ENCODE measurements around the gene RELN.
"Not testable (repeated sequence)": the region's sequence is repeated elsewhere in the genome, so short reads cannot be mapped to it uniquely, and the experiment has no call there.

The RELN gene

GRCh38 chr7:103533761-103534160 lies 455.7 kb downstream of the RELN start:
- no peaks in the 10 kb centered on the region for H3K4me1 ChIP-seq (ENCODE audit: control insufficient read depth, insufficient read depth, low read length)
- no peaks in the 10 kb centered on the region for H3K27me3 ChIP-seq (ENCODE audit: control insufficient read depth, insufficient read depth, low read length)
- H3K36me3 ChIP-seq (ENCODE audit: control insufficient read depth, insufficient read depth, low read length): no peaks in the 10 kb centered on the region
- H3K4me3 ChIP-seq (ENCODE audit: low read length): no peak overlapping the region
- no peaks in the 10 kb centered on the region for H3K9me3 ChIP-seq (ENCODE audit: control insufficient read depth, low read length)
- H3K9ac ChIP-seq (ENCODE audit: low read length): no peak overlapping the region

GRCh38 chr7:103532955-103533354 lies 456.5 kb downstream of the RELN start:
- no peaks in the 10 kb centered on the region for H3K36me3 ChIP-seq (ENCODE audit: control insufficient read depth, insufficient read depth, low read length)
- no peaks in the 10 kb centered on the region for H3K4me1 ChIP-seq (ENCODE audit: control insufficient read depth, insufficient read depth, low read length)
- no peak overlapping the region for H3K4me3 ChIP-seq (ENCODE audit: low read length)
- no peaks in the 10 kb centered on the region for H3K9me3 ChIP-seq (ENCODE audit: control insufficient read depth, low read length)
- no peak overlapping the region for H3K9ac ChIP-seq (ENCODE audit: low read length)
- H3K27me3 ChIP-seq (ENCODE audit: control insufficient read depth, insufficient read depth, low read length): no peaks in the 10 kb centered on the region

- no peak overlapping the region for H3K9ac ChIP-seq (ENCODE audit: low read length)
- H3K4me1 ChIP-seq (ENCODE audit: control insufficient read depth, insufficient read depth, low read length): no peaks in the 10 kb centered on the region
- no peak overlapping the region for H3K4me3 ChIP-seq (ENCODE audit: low read length)
- H3K9me3 ChIP-seq (ENCODE audit: control insufficient read depth, low read length): no peaks in the 10 kb centered on the region
- no peaks in the 10 kb centered on the region for H3K27me3 ChIP-seq (ENCODE audit: control insufficient read depth, insufficient read depth, low read length)
- no peaks in the 10 kb centered on the region for H3K36me3 ChIP-seq (ENCODE audit: control insufficient read depth, insufficient read depth, low read length)
Observed at GRCh38 chr7:103528152-103528551, 461.3 kb downstream of the RELN start.

GRCh38 chr7:103525937-103526336 lies 463.5 kb downstream of the RELN start:
- Histone ChIP-seq H3K4me3 (ENCODE audit: low read length) (no peak overlapping the region), H3K4me1 (ENCODE audit: control insufficient read depth, insufficient read depth, low read length) (no peaks in the 10 kb centered on the region), H3K36me3 (ENCODE audit: control insufficient read depth, insufficient read depth, low read length) (no peaks in the 10 kb centered on the region), H3K27me3 (ENCODE audit: control insufficient read depth, insufficient read depth, low read length) (no peaks in the 10 kb centered on the region), H3K9me3 (ENCODE audit: control insufficient read depth, low read length) (no peaks in the 10 kb centered on the region), H3K9ac (ENCODE audit: low read length) (no peak overlapping the region)

- Histone ChIP-seq H3K36me3 (ENCODE audit: control insufficient read depth, insufficient read depth, low read length) (no peaks in the 10 kb centered on the region), H3K9ac (ENCODE audit: low read length) (no peak overlapping the region), H3K4me1 (ENCODE audit: control insufficient read depth, insufficient read depth, low read length) (no peaks in the 10 kb centered on the region), H3K4me3 (ENCODE audit: low read length) (no peak overlapping the region), H3K9me3 (ENCODE audit: control insufficient read depth, low read length) (no peaks in the 10 kb centered on the region), H3K27me3 (ENCODE audit: control insufficient read depth, insufficient read depth, low read length) (no peaks in the 10 kb centered on the region)
Observed at GRCh38 chr7:103524042-103524907, 465.2 kb downstream of the RELN start.

GRCh38 chr7:103521937-103522336 lies 467.5 kb downstream of the RELN start:
- Histone ChIP-seq H3K9ac (ENCODE audit: low read length) (no peak overlapping the region), H3K4me3 (ENCODE audit: low read length) (no peak overlapping the region), H3K9me3 (ENCODE audit: control insufficient read depth, low read length) (no peaks in the 10 kb centered on the region), H3K4me1 (ENCODE audit: control insufficient read depth, insufficient read depth, low read length) (no peaks in the 10 kb centered on the region), H3K27me3 (ENCODE audit: control insufficient read depth, insufficient read depth, low read length) (no peaks in the 10 kb centered on the region), H3K36me3 (ENCODE audit: control insufficient read depth, insufficient read depth, low read length) (no peaks in the 10 kb centered on the region)

GRCh38 chr7:103504505-103505135 lies 484.8 kb downstream of the RELN start:
- Histone ChIP-seq H3K27me3 (ENCODE audit: control insufficient read depth, insufficient read depth, low read length) (no peaks in the 10 kb centered on the region), H3K9me3 (ENCODE audit: control insufficient read depth, low read length) (no peaks in the 10 kb centered on the region), H3K36me3 (ENCODE audit: control insufficient read depth, insufficient read depth, low read length) (no peaks in the 10 kb centered on the region), H3K9ac (ENCODE audit: low read length) (no peak overlapping the region), H3K4me3 (ENCODE audit: low read length) (no peak overlapping the region), H3K4me1 (ENCODE audit: control insufficient read depth, insufficient read depth, low read length) (no peaks in the 10 kb centered on the region)

- H3K4me1 ChIP-seq (ENCODE audit: control insufficient read depth, insufficient read depth, low read length): no peaks in the 10 kb centered on the region
- no peaks in the 10 kb centered on the region for H3K36me3 ChIP-seq (ENCODE audit: control insufficient read depth, insufficient read depth, low read length)
- H3K9ac ChIP-seq (ENCODE audit: low read length): no peak overlapping the region
- no peaks in the 10 kb centered on the region for H3K9me3 ChIP-seq (ENCODE audit: control insufficient read depth, low read length)
- no peak overlapping the region for H3K4me3 ChIP-seq (ENCODE audit: low read length)
- no peaks in the 10 kb centered on the region for H3K27me3 ChIP-seq (ENCODE audit: control insufficient read depth, insufficient read depth, low read length)
Observed at GRCh38 chr7:103501206-103501605, 488.3 kb downstream of the RELN start.

- H3K9ac ChIP-seq (ENCODE audit: low read length): no peak overlapping the region
- H3K27me3 ChIP-seq (ENCODE audit: control insufficient read depth, insufficient read depth, low read length): no peaks in the 10 kb centered on the region
- no peaks in the 10 kb centered on the region for H3K4me1 ChIP-seq (ENCODE audit: control insufficient read depth, insufficient read depth, low read length)
- H3K36me3 ChIP-seq (ENCODE audit: control insufficient read depth, insufficient read depth, low read length): no peaks in the 10 kb centered on the region
- H3K9me3 ChIP-seq (ENCODE audit: control insufficient read depth, low read length): no peaks in the 10 kb centered on the region
- H3K4me3 ChIP-seq (ENCODE audit: low read length): no peak overlapping the region
Observed at GRCh38 chr7:103499976-103500375, 489.5 kb downstream of the RELN start.

GRCh38 chr7:103487419-103487818 lies 502.0 kb downstream of the RELN start:
- Histone ChIP-seq H3K4me1 (ENCODE audit: control insufficient read depth, insufficient read depth, low read length) (peaks cover 15% of the 10 kb centered on the region), H3K9ac (ENCODE audit: low read length) (no peak overlapping the region), H3K9me3 (ENCODE audit: control insufficient read depth, low read length) (no peaks in the 10 kb centered on the region), H3K4me3 (ENCODE audit: low read length) (no peak overlapping the region), H3K27me3 (ENCODE audit: control insufficient read depth, insufficient read depth, low read length) (no peaks in the 10 kb centered on the region), H3K36me3 (ENCODE audit: control insufficient read depth, insufficient read depth, low read length) (no peaks in the 10 kb centered on the region)

GRCh38 chr7:103486873-103487272 lies 502.6 kb downstream of the RELN start:
- H3K4me1 ChIP-seq (ENCODE audit: control insufficient read depth, insufficient read depth, low read length): peaks cover 15% of the 10 kb centered on the region
- H3K27me3 ChIP-seq (ENCODE audit: control insufficient read depth, insufficient read depth, low read length); H3K4me3 ChIP-seq (ENCODE audit: low read length); H3K36me3 ChIP-seq (ENCODE audit: control insufficient read depth, insufficient read depth, low read length); H3K9me3 ChIP-seq (ENCODE audit: control insufficient read depth, low read length); H3K9ac ChIP-seq (ENCODE audit: low read length): not testable (repeated sequence)

GRCh38 chr7:103480771-103481170 lies 508.7 kb downstream of the RELN start:
- H3K4me3 ChIP-seq (ENCODE audit: low read length): no peak overlapping the region
- no peaks in the 10 kb centered on the region for H3K9me3 ChIP-seq (ENCODE audit: control insufficient read depth, low read length)
- H3K9ac ChIP-seq (ENCODE audit: low read length): no peak overlapping the region
- H3K27me3 ChIP-seq (ENCODE audit: control insufficient read depth, insufficient read depth, low read length): no peaks in the 10 kb centered on the region
- no peaks in the 10 kb centered on the region for H3K4me1 ChIP-seq (ENCODE audit: control insufficient read depth, insufficient read depth, low read length)
- H3K36me3 ChIP-seq (ENCODE audit: control insufficient read depth, insufficient read depth, low read length): no peaks in the 10 kb centered on the region

Data from mucosa of stomach (tissue), 1 donor.